Caco-2 (cell line): ENCODE data around the gene ZBTB1. TPM values are rescaled to one million over a fixed set of nuclear protein-coding genes. Genes with fewer than 3 reads are reported as not detected.

Experiments
- BruUV-seq: library from RNA; stranded (reverse); fragments of 400-500 nt; replicated peaks from 2 replicates; lab custom pipeline; 2021; lab: Mats Ljungman, UMichigan
- CTCF ChIA-PET: fragments of 300-600 bp; sonication (Branson Sonifier 250); formaldehyde crosslinking; loops from one replicate; lab custom pipeline; 2022; ENCODE audit warnings: antibody characterized with exemption; lab: Charles Lee
- POLR2A ChIA-PET: fragments of 300-600 bp; sonication (Branson Sonifier 250); formaldehyde crosslinking; loops from one replicate; lab custom pipeline; 2022; ENCODE audit warnings: antibody characterized with exemption; lab: Charles Lee
- DNase-seq, 2 experiments: peaks; one replicate each; pipeline versions ENCODE4 v3.0.0 to v3.0.0-alpha.2; 2020 to 2022
- H3K27me3 ChIP-seq: replicated peaks from 2 replicates; pipeline ENCODE4 v1.6.0; 2011; ENCODE audit warnings: low read length; ENCODE audit not compliant: control insufficient read depth, insufficient read depth
- H3K36me3 ChIP-seq: 2 replicates; pipeline ENCODE4 v1.5.1; 2011; ENCODE audit warnings: low read length; ENCODE audit not compliant: control insufficient read depth, insufficient read depth
- H3K4me1 ChIP-seq: fragments of 250-450 bp; sonication (Bioruptor Pico); 2 replicates; pipeline ENCODE4 v1.5.1; 2020; ENCODE audit warnings: mild to moderate bottlenecking
- H3K4me3 ChIP-seq: 2 replicates; pipeline ENCODE4 v1.5.1; 2011; ENCODE audit warnings: low read depth, mild to moderate bottlenecking, control low read depth, low read length
- H3K9me3 ChIP-seq: fragments of 250-450 bp; sonication (Bioruptor Pico); 2 replicates; pipeline ENCODE4 v1.5.1; 2020; ENCODE audit warnings: mild to moderate bottlenecking, moderate library complexity
- H3K27ac Mint-ChIP-seq: one replicate; pipeline ENCODE4 v1.8.0; 2022; ENCODE audit warnings: mixed read lengths; ENCODE audit not compliant: unreplicated experiment
- H3K27me3 Mint-ChIP-seq: one replicate; pipeline ENCODE4 v1.8.0; 2022; ENCODE audit warnings: mixed read lengths; ENCODE audit not compliant: insufficient read depth, unreplicated experiment
- H3K36me3 Mint-ChIP-seq: one replicate; pipeline ENCODE4 v1.8.0; 2022; ENCODE audit warnings: mild to moderate bottlenecking, mixed read lengths; ENCODE audit not compliant: insufficient read depth, unreplicated experiment
- H3K4me1 Mint-ChIP-seq: one replicate; pipeline ENCODE4 v1.8.0; 2022; ENCODE audit warnings: low read depth, mixed read lengths; ENCODE audit not compliant: unreplicated experiment
- H3K4me3 Mint-ChIP-seq: one replicate; pipeline ENCODE4 v1.8.0; 2022; ENCODE audit warnings: mild to moderate bottlenecking, moderate library complexity, mixed read lengths; ENCODE audit not compliant: unreplicated experiment
- H3K9me3 Mint-ChIP-seq: one replicate; pipeline ENCODE4 v1.8.0; 2022; ENCODE audit warnings: mixed read lengths; ENCODE audit not compliant: unreplicated experiment
- CTCF ChIP-seq, 2 experiments: fragments of 200-600 bp in 1 of 2; IDR thresholded peaks; 1 replicate in 1 of 2; 2 replicates in 1 of 2; pipeline versions ENCODE4 v1.5.1 to v1.8.0; 2011 to 2022; ENCODE audit warnings: antibody characterized with exemption in 1 of 2, control low read depth in 1 of 2, inconsistent platforms in 1 of 2, low read depth in 1 of 2, low read length in 1 of 2, mild to moderate bottlenecking in 1 of 2, moderate library complexity in 1 of 2; ENCODE audit not compliant: insufficient read depth in 1 of 2, severe bottlenecking in 1 of 2, unreplicated experiment in 1 of 2
- intact Hi-C: fragments of 100-400 bp; cut with micrococcal nuclease; formaldehyde crosslinking; loops from one replicate; pipeline ENCODE4 v1.10.0; 2022; ENCODE audit not compliant: unreplicated experiment
- total RNA-seq: library from RNA; stranded (reverse); gene quantifications from 2 replicates; pipeline ENCODE4 v1.2.3, GENCODE V29; 2022

ZBTB1 gene
- total RNA-seq, 1 experiment from 2014 or later = 34.3 TPM

GRCh38 chr14:64549016-64549415 lies 44.4 kb downstream of the ZBTB1 start:
- H3K4me1 Mint-ChIP-seq = peaks cover 13% of the 10 kb centered on the region
- ChIA-PET CTCF (no interaction called here), POLR2A (no interaction called here)
- intact Hi-C loops = no loop called here
- Histone ChIP-seq H3K36me3 (no peaks in the 10 kb centered on the region), H3K9me3 (no peaks in the 10 kb centered on the region), H3K4me3 (no peak overlapping the region; the same call in 1 of the 2 replicates), H3K27me3 (no peaks in the 10 kb centered on the region), H3K4me1 (peaks cover 8% of the 10 kb centered on the region)
- DNase-seq = no peak
- H3K4me3 Mint-ChIP-seq = peak overlapping the region; percentile 70
- peak overlapping the region; percentile 29 for H3K27ac Mint-ChIP-seq
- no peaks in the 10 kb centered on the region for H3K27me3 Mint-ChIP-seq
- no peaks in the 10 kb centered on the region for H3K9me3 Mint-ChIP-seq
- H3K36me3 Mint-ChIP-seq = no peaks in the 10 kb centered on the region
- BruUV-seq = no TSS peak
- no peak for TF ChIP-seq CTCF (IDR thresholded peaks at IDR 0.05; ENCODE audit: insufficient read depth in 1 of 2, low read depth in 1 of 2, low read length in 1 of 2, severe bottlenecking in 1 of 2, unreplicated experiment in 1 of 2)

GRCh38 chr14:64549791-64550620 lies 45.4 kb downstream of the ZBTB1 start, which contains the start of gene PPP1R36:
Gene PPP1R36 (plus strand): TSS chr14:64549961. CDS start chr14:64549998, 37 bp downstream.
- peak in 1 of 2 experiments; percentile 13 for TF ChIP-seq CTCF (IDR thresholded peaks at IDR 0.05; ENCODE audit: insufficient read depth in 1 of 2, low read depth in 1 of 2, low read length in 1 of 2, severe bottlenecking in 1 of 2, unreplicated experiment in 1 of 2)
- BruUV-seq = TSS peak; percentile 28
- peaks cover 17% of the 10 kb centered on the region for H3K4me1 ChIP-seq
- Mint-ChIP-seq H3K27ac (peak within 1 kb of the TSS; percentile 29), H3K4me3 (peak within 1 kb of the TSS; percentile 70), H3K36me3 (no peaks in the 10 kb centered on the region), H3K4me1 (peaks cover 23% of the 10 kb centered on the region), H3K27me3 (no peaks in the 10 kb centered on the region), H3K9me3 (no peaks in the 10 kb centered on the region)
- H3K36me3 ChIP-seq = no peaks in the 10 kb centered on the region
- ChIA-PET CTCF (interaction anchor here (0.6 kb wide), 1 partner anchor 553 kb away, joined by 9 read pairs; no protein-coding TSS in a partner anchor), POLR2A (interaction anchor here (0.7 kb wide), 1 partner anchor 38 kb away, joined by 3 read pairs; no protein-coding TSS in a partner anchor)
- no peaks in the 10 kb centered on the region for H3K9me3 ChIP-seq
- intact Hi-C loops = loop anchor here (1.0 kb wide), 1 partner anchor 12 kb away; no protein-coding TSS in a partner anchor
- H3K4me3 ChIP-seq = peak within 1 kb of the TSS; percentile 58
- no peaks in the 10 kb centered on the region for H3K27me3 ChIP-seq
- DNase-seq = peak in 1 of 2 experiments; percentile 74

GRCh38 chr14:64550621-64551333 lies 46.2 kb downstream of the ZBTB1 start:
- no peaks in the 10 kb centered on the region for H3K9me3 Mint-ChIP-seq
- DNase-seq = no peak
- intact Hi-C loops = loop anchor here (1.0 kb wide), 1 partner anchor 12 kb away; no protein-coding TSS in a partner anchor
- Histone ChIP-seq H3K4me3 (peak overlapping the region; percentile 58; the same call in 1 of the 2 replicates), H3K4me1 (peaks cover 19% of the 10 kb centered on the region), H3K27me3 (no peaks in the 10 kb centered on the region), H3K9me3 (no peaks in the 10 kb centered on the region), H3K36me3 (no peaks in the 10 kb centered on the region)
- H3K4me1 Mint-ChIP-seq = peaks cover 24% of the 10 kb centered on the region
- no peaks in the 10 kb centered on the region for H3K27me3 Mint-ChIP-seq
- H3K27ac Mint-ChIP-seq = no peak overlapping the region
- CTCF ChIA-PET = interaction anchor here (0.6 kb wide), 1 partner anchor 552 kb away, joined by 9 read pairs; no protein-coding TSS in a partner anchor
- no peak for TF ChIP-seq CTCF (IDR thresholded peaks at IDR 0.05; ENCODE audit: insufficient read depth in 1 of 2, low read depth in 1 of 2, low read length in 1 of 2, severe bottlenecking in 1 of 2, unreplicated experiment in 1 of 2)
- no TSS peak for BruUV-seq
- no peaks in the 10 kb centered on the region for H3K36me3 Mint-ChIP-seq
- POLR2A ChIA-PET = interaction anchor here (0.7 kb wide), 1 partner anchor 39 kb away, joined by 3 read pairs; no protein-coding TSS in a partner anchor
- peak overlapping the region; percentile 70 for H3K4me3 Mint-ChIP-seq
